Panc1 (cell line): ENCODE results near the gene CACNA2D3. TPM values are rescaled to one million over a fixed set of nuclear protein-coding genes. Genes with fewer than 3 reads are reported as not detected.

Experiments
- ATAC-seq: fragments of 200-7000 bp; cut with Tn5 transposase; 2 replicates; pipeline ENCODE4 v1.9.1; 2020; ENCODE audit warnings: mild to moderate bottlenecking, moderate library complexity
- BruUV-seq: library from RNA; stranded (reverse); fragments of 400-500 nt; replicated peaks from 2 replicates; lab custom pipeline; 2021; lab: Mats Ljungman, UMichigan
- CTCF ChIA-PET: fragments of 300-600 bp; sonication (Branson Sonifier 250); formaldehyde crosslinking; loops from one replicate; lab custom pipeline; 2022; ENCODE audit warnings: antibody characterized with exemption; lab: Charles Lee
- POLR2A ChIA-PET: fragments of 300-600 bp; sonication (Branson Sonifier 250); formaldehyde crosslinking; loops from one replicate; lab custom pipeline; 2022; ENCODE audit warnings: antibody characterized with exemption; lab: Charles Lee
- DNase-seq: peaks from one replicate; pipeline ENCODE4 v3.0.0-alpha.2; 2010; ENCODE audit warnings: low read depth, low spot score
- H3K27ac ChIP-seq: 2 replicates; pipeline ENCODE4 v1.5.1; 2011; ENCODE audit warnings: mild to moderate bottlenecking, low read length, inconsistent platforms
- H3K27me3 ChIP-seq: fragments of 200-500 bp; sonication (Bioruptor generic); 2 replicates; pipeline ENCODE4 v1.6.0; 2014; ENCODE audit warnings: low read length, inconsistent platforms; ENCODE audit not compliant: control insufficient read depth, insufficient read depth
- H3K36me3 ChIP-seq: fragments of 200-500 bp; sonication (Bioruptor generic); 2 replicates; pipeline ENCODE4 v1.5.1; 2014; ENCODE audit warnings: inconsistent platforms, mild to moderate bottlenecking, low read length, moderate library complexity; ENCODE audit not compliant: control insufficient read depth, insufficient read depth
- H3K4me1 ChIP-seq: 2 replicates; pipeline ENCODE4 v1.5.1; 2011; ENCODE audit warnings: inconsistent platforms, mild to moderate bottlenecking, low read length, moderate library complexity; ENCODE audit not compliant: control insufficient read depth, insufficient read depth
- H3K4me3 ChIP-seq, 2 experiments: 2 replicates each; pipeline ENCODE4 v1.5.1; 2011 to 2012; ENCODE audit warnings: low read depth in 2 of 2, low read length in 2 of 2, mild to moderate bottlenecking in 2 of 2, inconsistent platforms in 1 of 2, moderate library complexity in 1 of 2
- H3K9me3 ChIP-seq: fragments of 200-500 bp; sonication (Bioruptor generic); 2 replicates; pipeline ENCODE4 v1.5.1; 2014; ENCODE audit warnings: low read depth, mild to moderate bottlenecking, inconsistent platforms, low read length, moderate library complexity; ENCODE audit not compliant: control insufficient read depth, insufficient read depth
- POLR2AphosphoS5 ChIP-seq: IDR thresholded peaks from 2 replicates; pipeline ENCODE4 v1.6.1; 2012; ENCODE audit warnings: mild to moderate bottlenecking, low read depth, low read length, moderate library complexity
- SIN3A ChIP-seq: IDR thresholded peaks from 2 replicates; pipeline ENCODE4 v1.6.1; 2012; ENCODE audit warnings: low read depth, mild to moderate bottlenecking, low read length, moderate library complexity, borderline replicate concordance; ENCODE audit not compliant: insufficient read depth
- TCF7L2 ChIP-seq: IDR thresholded peaks from 2 replicates; pipeline ENCODE4 v1.6.1; 2011; ENCODE audit warnings: mild to moderate bottlenecking, low read depth, low read length, inconsistent platforms
- in situ Hi-C: cut with HindIII; loops from 2 replicates; pipeline ENCODE4 v1.10.0; 2016; ENCODE audit warnings: low sequenced_read_pairs, low pct_unique_long_range_greater_than_20kb
- intact Hi-C: fragments of 100-400 bp; cut with micrococcal nuclease; formaldehyde crosslinking; loops from one replicate; pipeline ENCODE4 v1.10.0; 2022; ENCODE audit not compliant: unreplicated experiment
- total RNA-seq: library from RNA; stranded (reverse); gene quantifications from one replicate; pipeline ENCODE4 v1.2.1, GENCODE V29; 2021; ENCODE audit not compliant: unreplicated experiment
- TF ChIP-seq, protein P1 (sequence below), 2 experiments: IDR thresholded peaks; 2 replicates each; pipeline ENCODE4 v1.6.1; 2011 to 2012; ENCODE audit warnings: low read depth in 2 of 2, control low read depth in 1 of 2, low read length in 1 of 2, mild to moderate bottlenecking in 1 of 2, moderate library complexity in 1 of 2; ENCODE audit not compliant: insufficient read depth in 1 of 2
- TF ChIP-seq, protein P2 (sequence below): fragments of 450-650 bp; IDR thresholded peaks from 2 replicates; pipeline ENCODE4 v1.5.1; 2017; ENCODE audit warnings: mild to moderate bottlenecking

CACNA2D3 gene
- total RNA-seq, 1 experiment from 2014 or later, result 0.41 TPM

DNA sequence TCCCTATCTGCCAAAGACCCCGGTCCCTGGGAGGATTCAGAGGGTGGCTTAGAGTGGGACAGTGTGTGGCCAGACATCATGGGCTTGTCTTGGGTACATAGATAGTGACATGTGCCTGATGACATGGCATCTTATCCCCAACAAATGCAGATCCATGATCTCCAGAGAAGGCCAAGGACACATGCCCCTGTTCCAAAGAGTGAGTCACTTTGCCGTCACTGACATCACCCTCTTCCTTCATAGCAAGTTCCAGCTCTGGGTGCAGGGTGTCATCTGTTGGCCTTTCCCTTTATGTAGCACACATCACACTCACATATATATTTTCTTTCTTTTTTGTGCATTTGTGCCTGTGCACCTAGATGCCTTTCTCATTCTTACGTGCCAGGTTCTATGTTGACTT, 455.0 kb downstream of the CACNA2D3 start:
- Histone ChIP-seq H3K27me3 (no peaks in the 10 kb centered on the region), H3K27ac (no peak overlapping the region), H3K4me1 (no peaks in the 10 kb centered on the region), H3K36me3 (no peaks in the 10 kb centered on the region), H3K9me3 (no peaks in the 10 kb centered on the region), H3K4me3 (no peak overlapping the region)
- ATAC-seq, result no peak
- BruUV-seq, result no TSS peak
- TF ChIP-seq, protein P1, sequence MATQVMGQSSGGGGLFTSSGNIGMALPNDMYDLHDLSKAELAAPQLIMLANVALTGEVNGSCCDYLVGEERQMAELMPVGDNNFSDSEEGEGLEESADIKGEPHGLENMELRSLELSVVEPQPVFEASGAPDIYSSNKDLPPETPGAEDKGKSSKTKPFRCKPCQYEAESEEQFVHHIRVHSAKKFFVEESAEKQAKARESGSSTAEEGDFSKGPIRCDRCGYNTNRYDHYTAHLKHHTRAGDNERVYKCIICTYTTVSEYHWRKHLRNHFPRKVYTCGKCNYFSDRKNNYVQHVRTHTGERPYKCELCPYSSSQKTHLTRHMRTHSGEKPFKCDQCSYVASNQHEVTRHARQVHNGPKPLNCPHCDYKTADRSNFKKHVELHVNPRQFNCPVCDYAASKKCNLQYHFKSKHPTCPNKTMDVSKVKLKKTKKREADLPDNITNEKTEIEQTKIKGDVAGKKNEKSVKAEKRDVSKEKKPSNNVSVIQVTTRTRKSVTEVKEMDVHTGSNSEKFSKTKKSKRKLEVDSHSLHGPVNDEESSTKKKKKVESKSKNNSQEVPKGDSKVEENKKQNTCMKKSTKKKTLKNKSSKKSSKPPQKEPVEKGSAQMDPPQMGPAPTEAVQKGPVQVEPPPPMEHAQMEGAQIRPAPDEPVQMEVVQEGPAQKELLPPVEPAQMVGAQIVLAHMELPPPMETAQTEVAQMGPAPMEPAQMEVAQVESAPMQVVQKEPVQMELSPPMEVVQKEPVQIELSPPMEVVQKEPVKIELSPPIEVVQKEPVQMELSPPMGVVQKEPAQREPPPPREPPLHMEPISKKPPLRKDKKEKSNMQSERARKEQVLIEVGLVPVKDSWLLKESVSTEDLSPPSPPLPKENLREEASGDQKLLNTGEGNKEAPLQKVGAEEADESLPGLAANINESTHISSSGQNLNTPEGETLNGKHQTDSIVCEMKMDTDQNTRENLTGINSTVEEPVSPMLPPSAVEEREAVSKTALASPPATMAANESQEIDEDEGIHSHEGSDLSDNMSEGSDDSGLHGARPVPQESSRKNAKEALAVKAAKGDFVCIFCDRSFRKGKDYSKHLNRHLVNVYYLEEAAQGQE (IDR thresholded peaks at IDR 0.05; ENCODE audit: insufficient read depth in 1 of 2, low read depth in 2 of 2, low read length in 1 of 2), result no peak
- TF ChIP-seq POLR2AphosphoS5 (no peak), SIN3A (no peak), TCF7L2 (no peak)
- TF ChIP-seq, protein P2, sequence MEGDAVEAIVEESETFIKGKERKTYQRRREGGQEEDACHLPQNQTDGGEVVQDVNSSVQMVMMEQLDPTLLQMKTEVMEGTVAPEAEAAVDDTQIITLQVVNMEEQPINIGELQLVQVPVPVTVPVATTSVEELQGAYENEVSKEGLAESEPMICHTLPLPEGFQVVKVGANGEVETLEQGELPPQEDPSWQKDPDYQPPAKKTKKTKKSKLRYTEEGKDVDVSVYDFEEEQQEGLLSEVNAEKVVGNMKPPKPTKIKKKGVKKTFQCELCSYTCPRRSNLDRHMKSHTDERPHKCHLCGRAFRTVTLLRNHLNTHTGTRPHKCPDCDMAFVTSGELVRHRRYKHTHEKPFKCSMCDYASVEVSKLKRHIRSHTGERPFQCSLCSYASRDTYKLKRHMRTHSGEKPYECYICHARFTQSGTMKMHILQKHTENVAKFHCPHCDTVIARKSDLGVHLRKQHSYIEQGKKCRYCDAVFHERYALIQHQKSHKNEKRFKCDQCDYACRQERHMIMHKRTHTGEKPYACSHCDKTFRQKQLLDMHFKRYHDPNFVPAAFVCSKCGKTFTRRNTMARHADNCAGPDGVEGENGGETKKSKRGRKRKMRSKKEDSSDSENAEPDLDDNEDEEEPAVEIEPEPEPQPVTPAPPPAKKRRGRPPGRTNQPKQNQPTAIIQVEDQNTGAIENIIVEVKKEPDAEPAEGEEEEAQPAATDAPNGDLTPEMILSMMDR, result no peak
- in situ Hi-C loops, result no loop called here
- CTCF ChIA-PET, result no interaction called here
- no peak for DNase-seq
- intact Hi-C loops, result no loop called here
- POLR2A ChIA-PET, result no interaction called here

DNA sequence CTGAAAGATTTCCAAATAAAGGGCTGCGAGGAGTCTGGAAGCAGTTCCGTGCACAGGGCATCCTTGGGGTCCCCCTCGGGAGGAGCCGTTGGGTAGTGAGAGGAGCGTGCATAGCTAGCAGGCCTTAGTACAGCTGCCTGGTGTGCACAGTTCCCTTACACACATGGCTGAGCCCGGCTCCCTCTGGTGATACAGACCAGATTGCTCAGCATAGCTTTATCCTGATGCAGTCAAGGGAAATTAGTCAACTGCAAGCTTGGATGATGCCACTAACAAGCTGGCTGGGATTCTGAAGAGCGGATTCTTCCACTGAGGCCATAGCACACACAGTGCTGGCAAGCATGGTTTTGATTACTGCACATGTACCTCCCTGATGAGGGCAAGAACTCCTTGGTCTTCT, 456.1 kb downstream of the CACNA2D3 start:
- DNase-seq, result no peak
- H3K27ac ChIP-seq, result no peak overlapping the region
- POLR2A ChIA-PET, result no interaction called here
- H3K9me3 ChIP-seq, result no peaks in the 10 kb centered on the region
- intact Hi-C loops (no loop called here), in situ Hi-C loops (no loop called here)
- no peak overlapping the region for H3K4me3 ChIP-seq
- H3K36me3 ChIP-seq, result no peaks in the 10 kb centered on the region
- no peaks in the 10 kb centered on the region for H3K4me1 ChIP-seq
- CTCF ChIA-PET, result no interaction called here
- H3K27me3 ChIP-seq, result no peaks in the 10 kb centered on the region
- no TSS peak for BruUV-seq
- no peak for ATAC-seq
- no peak for TF ChIP-seq TCF7L2
- no peak for TF ChIP-seq SIN3A
- TF ChIP-seq, protein P1 (IDR thresholded peaks at IDR 0.05; ENCODE audit: insufficient read depth in 1 of 2, low read depth in 2 of 2, low read length in 1 of 2), result no peak
- no peak for TF ChIP-seq POLR2AphosphoS5
- TF ChIP-seq, protein P2, result no peak
